H1 (cell line): ENCODE results near the gene BHLHE23.

Experiments used
- CBX5 ChIP-seq: fragments of 300-800, 300-1000 bp; sonication (generic); IDR thresholded peaks from 2 replicates; pipeline ENCODE4 v1.7.1; 2016; ENCODE audit warnings: antibody characterized with exemption, low read length, low read depth
- CHD1 ChIP-seq: IDR thresholded peaks from 2 replicates; pipeline ENCODE4 v1.6.1; 2012; ENCODE audit warnings: low read depth, low read length, improper control_type of control experiment
- CTCF ChIP-seq, 3 experiments: IDR thresholded peaks; 1 replicate in 2 of 3; 2 replicates in 1 of 3; pipeline versions ENCODE4 v1.5.1 to v1.6.1; 2011; ENCODE audit warnings: low read length in 3 of 3, mild to moderate bottlenecking in 3 of 3, inconsistent platforms in 2 of 3, low read depth in 1 of 3, moderate library complexity in 1 of 3; ENCODE audit not compliant: insufficient read depth in 1 of 3; ENCODE audit errors: control extremely low read depth in 1 of 3
- HDAC6 ChIP-seq: IDR thresholded peaks from one replicate; pipeline ENCODE4 v1.7.1; 2012; ENCODE audit warnings: low read depth, mild to moderate bottlenecking, inconsistent platforms, low read length, moderate library complexity
- SP4 ChIP-seq: IDR thresholded peaks from 2 replicates; pipeline ENCODE4 v1.6.1; 2012; ENCODE audit warnings: low read length, inconsistent platforms

- no peak for TF ChIP-seq CTCF (IDR thresholded peaks at IDR 0.05; ENCODE audit: control extremely low read depth in 1 of 3, insufficient read depth in 1 of 3, low read depth in 1 of 3, low read length in 3 of 3)
- no peak for TF ChIP-seq CHD1
- no peak for TF ChIP-seq HDAC6
- no peak for TF ChIP-seq SP4
- no peak for TF ChIP-seq CBX5
Observed at GRCh38 chr20:63005365-63005861, 1.4 kb downstream of the BHLHE23 start.
